SH-SY5Y (cell line): ENCODE data around the gene PRDX6.

Experiments
- GATA2 ChIP-seq: IDR thresholded peaks from 2 replicates; pipeline ENCODE4 v1.6.1; 2011; ENCODE audit warnings: mild to moderate bottlenecking, low read depth, low read length
- GATA3 ChIP-seq: IDR thresholded peaks from 2 replicates; pipeline ENCODE4 v1.6.1; 2011; ENCODE audit warnings: low read depth, mild to moderate bottlenecking, low read length, moderate library complexity

DNA sequence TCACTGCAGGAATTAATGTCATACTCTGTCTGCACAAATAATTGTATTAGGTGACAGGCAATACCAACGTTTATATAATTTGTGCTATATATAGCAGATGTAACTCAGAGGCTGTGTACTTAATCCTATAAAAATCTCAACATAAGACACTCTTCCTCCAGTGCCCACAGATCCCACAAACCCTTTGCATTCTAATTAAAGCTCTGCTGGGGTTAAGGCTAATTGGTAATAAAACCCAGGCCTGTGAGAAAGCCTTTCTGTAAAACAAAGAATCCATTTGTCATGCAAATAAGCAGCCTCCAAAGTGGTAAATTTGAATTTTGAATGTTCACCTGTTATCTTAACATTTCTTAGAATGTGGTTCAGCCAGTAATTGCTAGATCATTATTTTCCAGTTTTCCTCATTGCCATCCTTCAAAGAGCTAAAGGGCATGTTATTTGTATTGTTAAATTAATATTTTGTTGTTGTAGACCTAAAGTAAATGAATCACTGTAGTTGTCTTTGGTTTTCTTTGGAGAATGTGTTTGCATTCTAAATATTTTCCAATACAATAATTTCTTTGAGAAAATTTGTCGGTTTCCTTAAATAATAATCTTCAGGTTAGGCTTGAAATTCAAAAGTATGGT is 46.3 kb upstream of the PRDX6 start:
- TF ChIP-seq GATA3 (no peak), GATA2 (no peak)
